ENCODE results near the gene HDAC6.
A peak's percentile ranks its signal among the peaks of the same experiment; 100 is the strongest.

HDAC6 gene

GRCh38 chrX:48801280-48802088 lies at the start of gene HDAC6:
Gene HDAC6 (plus strand): TSS chrX:48802067. CDS start chrX:48802693, 626 bp downstream.
- Histone ChIP-seq H3K27me3 (ENCODE audit: control insufficient read depth, insufficient read depth, low read length) (no peaks in the 10 kb centered on the region), H3K4me3 (ENCODE audit: low read depth, low read length) (peak within 1 kb of the TSS; percentile 85), H3K36me3 (ENCODE audit: control insufficient read depth, insufficient read depth, low read length) (no peaks in the 10 kb centered on the region), H3K9ac (ENCODE audit: low read depth, low read length) (peak within 1 kb of the TSS; percentile 94), H3K9me3 (ENCODE audit: control insufficient read depth, insufficient read depth, low read length) (no peaks in the 10 kb centered on the region), H3K4me1 (ENCODE audit: control insufficient read depth, insufficient read depth, low read length) (no peaks in the 10 kb centered on the region)

GRCh38 chrX:48752498-48752897 lies 49.4 kb upstream of the HDAC6 start:
- Histone ChIP-seq H3K9me3 (ENCODE audit: control insufficient read depth, insufficient read depth, low read length) (peaks cover 7% of the 10 kb centered on the region), H3K36me3 (ENCODE audit: control insufficient read depth, insufficient read depth, low read length) (no peaks in the 10 kb centered on the region), H3K4me1 (ENCODE audit: control insufficient read depth, insufficient read depth, low read length) (no peaks in the 10 kb centered on the region), H3K4me3 (ENCODE audit: low read depth, low read length) (no peak overlapping the region), H3K9ac (ENCODE audit: low read depth, low read length) (no peak overlapping the region), H3K27me3 (ENCODE audit: control insufficient read depth, insufficient read depth, low read length) (no peaks in the 10 kb centered on the region)

- Histone ChIP-seq H3K36me3 (ENCODE audit: control insufficient read depth, insufficient read depth, low read length) (no peaks in the 10 kb centered on the region), H3K9ac (ENCODE audit: low read depth, low read length) (no peak overlapping the region), H3K9me3 (ENCODE audit: control insufficient read depth, insufficient read depth, low read length) (peaks cover 7% of the 10 kb centered on the region), H3K27me3 (ENCODE audit: control insufficient read depth, insufficient read depth, low read length) (no peaks in the 10 kb centered on the region), H3K4me3 (ENCODE audit: low read depth, low read length) (no peak overlapping the region), H3K4me1 (ENCODE audit: control insufficient read depth, insufficient read depth, low read length) (no peaks in the 10 kb centered on the region)
Measured at GRCh38 chrX:48753708-48754228, 48.1 kb upstream of the HDAC6 start.

- H3K4me1 ChIP-seq (ENCODE audit: control insufficient read depth, insufficient read depth, low read length): no peaks in the 10 kb centered on the region
- H3K9ac ChIP-seq (ENCODE audit: low read depth, low read length): no peak overlapping the region
- H3K36me3 ChIP-seq (ENCODE audit: control insufficient read depth, insufficient read depth, low read length): no peaks in the 10 kb centered on the region
- peaks cover 7% of the 10 kb centered on the region for H3K9me3 ChIP-seq (ENCODE audit: control insufficient read depth, insufficient read depth, low read length)
- no peaks in the 10 kb centered on the region for H3K27me3 ChIP-seq (ENCODE audit: control insufficient read depth, insufficient read depth, low read length)
- H3K4me3 ChIP-seq (ENCODE audit: low read depth, low read length): no peak overlapping the region
Measured at GRCh38 chrX:48754238-48754637, 47.6 kb upstream of the HDAC6 start.

- Histone ChIP-seq H3K36me3 (ENCODE audit: control insufficient read depth, insufficient read depth, low read length) (no peaks in the 10 kb centered on the region), H3K4me3 (ENCODE audit: low read depth, low read length) (no peak within 1 kb of the TSS), H3K9ac (ENCODE audit: low read depth, low read length) (no peak within 1 kb of the TSS), H3K27me3 (ENCODE audit: control insufficient read depth, insufficient read depth, low read length) (no peaks in the 10 kb centered on the region), H3K9me3 (ENCODE audit: control insufficient read depth, insufficient read depth, low read length) (no peaks in the 10 kb centered on the region), H3K4me1 (ENCODE audit: control insufficient read depth, insufficient read depth, low read length) (no peaks in the 10 kb centered on the region)
Measured at GRCh38 chrX:48761674-48762471, 40.0 kb upstream of the HDAC6 start, which contains the start of gene GLOD5. Gene GLOD5 (plus strand): TSS chrX:48761747. CDS start chrX:48761791, 44 bp downstream.

GRCh38 chrX:48769230-48769629 lies 32.6 kb upstream of the HDAC6 start:
- no peak overlapping the region for H3K4me3 ChIP-seq (ENCODE audit: low read depth, low read length)
- no peaks in the 10 kb centered on the region for H3K4me1 ChIP-seq (ENCODE audit: control insufficient read depth, insufficient read depth, low read length)
- no peak overlapping the region for H3K9ac ChIP-seq (ENCODE audit: low read depth, low read length)
- no peaks in the 10 kb centered on the region for H3K36me3 ChIP-seq (ENCODE audit: control insufficient read depth, insufficient read depth, low read length)
- H3K27me3 ChIP-seq (ENCODE audit: control insufficient read depth, insufficient read depth, low read length): no peaks in the 10 kb centered on the region
- no peaks in the 10 kb centered on the region for H3K9me3 ChIP-seq (ENCODE audit: control insufficient read depth, insufficient read depth, low read length)

- H3K9ac ChIP-seq (ENCODE audit: low read depth, low read length): no peak overlapping the region
Measured at GRCh38 chrX:48770296-48770695, 31.6 kb upstream of the HDAC6 start.

GRCh38 chrX:48772602-48773001 lies 29.3 kb upstream of the HDAC6 start:
- Histone ChIP-seq H3K4me1 (ENCODE audit: control insufficient read depth, insufficient read depth, low read length) (no peaks in the 10 kb centered on the region), H3K27me3 (ENCODE audit: control insufficient read depth, insufficient read depth, low read length) (no peaks in the 10 kb centered on the region), H3K9me3 (ENCODE audit: control insufficient read depth, insufficient read depth, low read length) (no peaks in the 10 kb centered on the region), H3K36me3 (ENCODE audit: control insufficient read depth, insufficient read depth, low read length) (no peaks in the 10 kb centered on the region), H3K4me3 (ENCODE audit: low read depth, low read length) (no peak overlapping the region), H3K9ac (ENCODE audit: low read depth, low read length) (no peak overlapping the region)

More at GRCh38 chrX:48770296-48770695, 31.6 kb upstream of the HDAC6 start:
- H3K4me1 ChIP-seq (ENCODE audit: control insufficient read depth, insufficient read depth, low read length): no peaks in the 10 kb centered on the region
- H3K36me3 ChIP-seq (ENCODE audit: control insufficient read depth, insufficient read depth, low read length): no peaks in the 10 kb centered on the region
- no peaks in the 10 kb centered on the region for H3K27me3 ChIP-seq (ENCODE audit: control insufficient read depth, insufficient read depth, low read length)
- H3K4me3 ChIP-seq (ENCODE audit: low read depth, low read length): no peak overlapping the region
- H3K9me3 ChIP-seq (ENCODE audit: control insufficient read depth, insufficient read depth, low read length): no peaks in the 10 kb centered on the region

GRCh38 chrX:48776818-48777439 lies 24.9 kb upstream of the HDAC6 start:
- Histone ChIP-seq H3K4me3 (ENCODE audit: low read depth, low read length) (no peak overlapping the region), H3K27me3 (ENCODE audit: control insufficient read depth, insufficient read depth, low read length) (no peaks in the 10 kb centered on the region)

GRCh38 chrX:48779399-48779798 lies 22.5 kb upstream of the HDAC6 start:
- Histone ChIP-seq H3K4me3 (ENCODE audit: low read depth, low read length) (no peak overlapping the region), H3K36me3 (ENCODE audit: control insufficient read depth, insufficient read depth, low read length) (no peaks in the 10 kb centered on the region), H3K27me3 (ENCODE audit: control insufficient read depth, insufficient read depth, low read length) (no peaks in the 10 kb centered on the region), H3K9me3 (ENCODE audit: control insufficient read depth, insufficient read depth, low read length) (no peaks in the 10 kb centered on the region), H3K9ac (ENCODE audit: low read depth, low read length) (no peak overlapping the region), H3K4me1 (ENCODE audit: control insufficient read depth, insufficient read depth, low read length) (no peaks in the 10 kb centered on the region)

More at GRCh38 chrX:48776818-48777439, 24.9 kb upstream of the HDAC6 start:
- no peaks in the 10 kb centered on the region for H3K4me1 ChIP-seq (ENCODE audit: control insufficient read depth, insufficient read depth, low read length)
- no peaks in the 10 kb centered on the region for H3K9me3 ChIP-seq (ENCODE audit: control insufficient read depth, insufficient read depth, low read length)
- no peaks in the 10 kb centered on the region for H3K36me3 ChIP-seq (ENCODE audit: control insufficient read depth, insufficient read depth, low read length)
- H3K9ac ChIP-seq (ENCODE audit: low read depth, low read length): no peak overlapping the region

GRCh38 chrX:48781705-48782104 lies 20.2 kb upstream of the HDAC6 start:
- no peaks in the 10 kb centered on the region for H3K27me3 ChIP-seq (ENCODE audit: control insufficient read depth, insufficient read depth, low read length)
- H3K36me3 ChIP-seq (ENCODE audit: control insufficient read depth, insufficient read depth, low read length): no peaks in the 10 kb centered on the region
- H3K9me3 ChIP-seq (ENCODE audit: control insufficient read depth, insufficient read depth, low read length): no peaks in the 10 kb centered on the region
- no peaks in the 10 kb centered on the region for H3K4me1 ChIP-seq (ENCODE audit: control insufficient read depth, insufficient read depth, low read length)
- no peak overlapping the region for H3K9ac ChIP-seq (ENCODE audit: low read depth, low read length)
- no peak overlapping the region for H3K4me3 ChIP-seq (ENCODE audit: low read depth, low read length)

All from iPS-15b (cell line).